Measurements from ENCODE around the gene MOSPD3. TPM values are rescaled to one million over a fixed set of nuclear protein-coding genes. Genes with fewer than 3 reads are reported as not detected.

The MOSPD3 gene
- total and polyA plus RNA-seq, 2 of the 13 experiments (the other 11 are each of a cell fraction or from before 2014, with no cell fraction given), result 7.6 to 8.8 TPM

DNA sequence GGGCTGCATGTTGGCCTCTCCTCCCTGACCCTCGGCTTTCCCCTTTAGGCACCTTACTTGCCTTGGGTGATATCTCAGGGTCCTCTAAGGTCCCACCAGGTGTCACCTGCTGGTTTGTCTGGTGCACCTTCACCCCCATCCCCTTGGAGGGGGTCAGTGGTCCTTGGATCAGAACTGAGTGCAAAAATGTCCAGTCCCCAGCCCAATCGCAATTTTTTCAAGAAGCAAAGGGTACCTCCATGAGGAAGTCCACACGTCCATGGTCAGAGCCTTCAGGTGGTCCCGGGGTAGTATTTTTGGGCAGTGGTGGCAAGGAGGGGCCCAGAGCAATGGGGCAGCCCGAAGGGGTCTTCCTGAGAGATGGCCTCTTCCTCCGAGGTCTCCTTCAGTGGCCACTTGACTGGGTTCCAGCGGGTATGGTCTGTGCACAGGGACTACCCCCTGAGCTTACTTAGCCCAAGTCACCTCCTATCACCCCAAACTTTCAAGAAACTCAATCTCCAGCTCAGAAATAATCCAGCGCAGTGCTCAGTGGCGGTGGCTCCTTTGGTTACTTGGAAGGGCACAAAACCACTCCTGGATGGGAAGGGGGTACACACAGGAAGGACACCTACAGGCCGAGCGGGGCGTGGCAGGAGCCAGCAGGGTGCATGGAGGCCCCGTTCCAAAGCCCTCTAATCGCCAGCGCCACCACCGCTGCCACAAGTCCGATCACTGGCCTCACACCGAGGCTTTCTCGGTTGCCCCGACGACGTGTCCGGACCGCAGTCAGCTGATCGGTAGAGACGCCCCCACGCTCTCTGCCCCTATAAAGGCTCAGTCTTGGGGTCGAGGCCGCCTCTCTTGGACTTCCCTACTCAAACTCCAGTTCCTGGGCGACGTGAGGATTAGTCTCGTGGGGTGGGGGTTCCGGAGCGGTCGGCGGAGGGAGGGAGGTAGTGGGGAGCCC lies 43.2 kb upstream of the MOSPD3 start (continued):
- TF ChIP-seq ZNF816 (CRISPR knock-in tag; IDR thresholded peaks at IDR 0.05; ENCODE audit: borderline replicate concordance) (peak; percentile 95), GLI4 (CRISPR knock-in tag; IDR thresholded peaks at IDR 0.05; ENCODE audit: borderline replicate concordance) (no peak), YEATS4 (CRISPR knock-in tag; IDR thresholded peaks at IDR 0.05; ENCODE audit: borderline replicate concordance) (peak; percentile 56), TP53 (CRISPR knock-in tag; conservative IDR thresholded peaks at IDR 0.05) (0 out of 2 replicates have a peak, but pooled peaks have one; percentile 25), U2AF2 (IDR thresholded peaks at IDR 0.05; ENCODE audit: low read depth, low read length) (peak; percentile 94), ZNF788 (CRISPR knock-in tag; IDR thresholded peaks at IDR 0.05; ENCODE audit: borderline replicate concordance) (peak; percentile 89; the same call in 1 of the 2 replicates), ZNF180 (CRISPR knock-in tag; IDR thresholded peaks at IDR 0.05; ENCODE audit: borderline replicate concordance, low read depth) (no peak), ZNF335 (CRISPR knock-in tag; IDR thresholded peaks at IDR 0.05) (no peak), NCOA2 (CRISPR knock-in tag; IDR thresholded peaks at IDR 0.05) (0 out of 2 replicates have a peak, but pooled peaks have one; percentile 40), ZSCAN21 (CRISPR knock-in tag; IDR thresholded peaks at IDR 0.05; ENCODE audit: borderline replicate concordance) (no peak), ZSCAN9 (CRISPR knock-in tag; IDR thresholded peaks at IDR 0.05; ENCODE audit: borderline replicate concordance) (no peak), KDM4B (CRISPR knock-in tag; IDR thresholded peaks at IDR 0.05) (no peak), ZNF652 (CRISPR knock-in tag; IDR thresholded peaks at IDR 0.05; ENCODE audit: borderline replicate concordance, low read depth) (0 out of 2 replicates have a peak, but pooled peaks have one; percentile 19), KLF15 (CRISPR knock-in tag; IDR thresholded peaks at IDR 0.05; ENCODE audit: borderline replicate concordance) (no peak), ZNF660 (CRISPR knock-in tag; IDR thresholded peaks at IDR 0.05; ENCODE audit: borderline replicate concordance, low read depth) (no peak)
- TF ChIP-seq, protein P1, sequence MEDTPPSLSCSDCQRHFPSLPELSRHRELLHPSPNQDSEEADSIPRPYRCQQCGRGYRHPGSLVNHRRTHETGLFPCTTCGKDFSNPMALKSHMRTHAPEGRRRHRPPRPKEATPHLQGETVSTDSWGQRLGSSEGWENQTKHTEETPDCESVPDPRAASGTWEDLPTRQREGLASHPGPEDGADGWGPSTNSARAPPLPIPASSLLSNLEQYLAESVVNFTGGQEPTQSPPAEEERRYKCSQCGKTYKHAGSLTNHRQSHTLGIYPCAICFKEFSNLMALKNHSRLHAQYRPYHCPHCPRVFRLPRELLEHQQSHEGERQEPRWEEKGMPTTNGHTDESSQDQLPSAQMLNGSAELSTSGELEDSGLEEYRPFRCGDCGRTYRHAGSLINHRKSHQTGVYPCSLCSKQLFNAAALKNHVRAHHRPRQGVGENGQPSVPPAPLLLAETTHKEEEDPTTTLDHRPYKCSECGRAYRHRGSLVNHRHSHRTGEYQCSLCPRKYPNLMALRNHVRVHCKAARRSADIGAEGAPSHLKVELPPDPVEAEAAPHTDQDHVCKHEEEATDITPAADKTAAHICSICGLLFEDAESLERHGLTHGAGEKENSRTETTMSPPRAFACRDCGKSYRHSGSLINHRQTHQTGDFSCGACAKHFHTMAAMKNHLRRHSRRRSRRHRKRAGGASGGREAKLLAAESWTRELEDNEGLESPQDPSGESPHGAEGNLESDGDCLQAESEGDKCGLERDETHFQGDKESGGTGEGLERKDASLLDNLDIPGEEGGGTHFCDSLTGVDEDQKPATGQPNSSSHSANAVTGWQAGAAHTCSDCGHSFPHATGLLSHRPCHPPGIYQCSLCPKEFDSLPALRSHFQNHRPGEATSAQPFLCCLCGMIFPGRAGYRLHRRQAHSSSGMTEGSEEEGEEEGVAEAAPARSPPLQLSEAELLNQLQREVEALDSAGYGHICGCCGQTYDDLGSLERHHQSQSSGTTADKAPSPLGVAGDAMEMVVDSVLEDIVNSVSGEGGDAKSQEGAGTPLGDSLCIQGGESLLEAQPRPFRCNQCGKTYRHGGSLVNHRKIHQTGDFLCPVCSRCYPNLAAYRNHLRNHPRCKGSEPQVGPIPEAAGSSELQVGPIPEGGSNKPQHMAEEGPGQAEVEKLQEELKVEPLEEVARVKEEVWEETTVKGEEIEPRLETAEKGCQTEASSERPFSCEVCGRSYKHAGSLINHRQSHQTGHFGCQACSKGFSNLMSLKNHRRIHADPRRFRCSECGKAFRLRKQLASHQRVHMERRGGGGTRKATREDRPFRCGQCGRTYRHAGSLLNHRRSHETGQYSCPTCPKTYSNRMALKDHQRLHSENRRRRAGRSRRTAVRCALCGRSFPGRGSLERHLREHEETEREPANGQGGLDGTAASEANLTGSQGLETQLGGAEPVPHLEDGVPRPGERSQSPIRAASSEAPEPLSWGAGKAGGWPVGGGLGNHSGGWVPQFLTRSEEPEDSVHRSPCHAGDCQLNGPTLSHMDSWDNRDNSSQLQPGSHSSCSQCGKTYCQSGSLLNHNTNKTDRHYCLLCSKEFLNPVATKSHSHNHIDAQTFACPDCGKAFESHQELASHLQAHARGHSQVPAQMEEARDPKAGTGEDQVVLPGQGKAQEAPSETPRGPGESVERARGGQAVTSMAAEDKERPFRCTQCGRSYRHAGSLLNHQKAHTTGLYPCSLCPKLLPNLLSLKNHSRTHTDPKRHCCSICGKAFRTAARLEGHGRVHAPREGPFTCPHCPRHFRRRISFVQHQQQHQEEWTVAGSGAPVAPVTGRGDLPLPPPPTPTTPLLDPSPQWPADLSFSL (CRISPR knock-in tag; IDR thresholded peaks at IDR 0.05), result no peak
- TF ChIP-seq, protein P2, sequence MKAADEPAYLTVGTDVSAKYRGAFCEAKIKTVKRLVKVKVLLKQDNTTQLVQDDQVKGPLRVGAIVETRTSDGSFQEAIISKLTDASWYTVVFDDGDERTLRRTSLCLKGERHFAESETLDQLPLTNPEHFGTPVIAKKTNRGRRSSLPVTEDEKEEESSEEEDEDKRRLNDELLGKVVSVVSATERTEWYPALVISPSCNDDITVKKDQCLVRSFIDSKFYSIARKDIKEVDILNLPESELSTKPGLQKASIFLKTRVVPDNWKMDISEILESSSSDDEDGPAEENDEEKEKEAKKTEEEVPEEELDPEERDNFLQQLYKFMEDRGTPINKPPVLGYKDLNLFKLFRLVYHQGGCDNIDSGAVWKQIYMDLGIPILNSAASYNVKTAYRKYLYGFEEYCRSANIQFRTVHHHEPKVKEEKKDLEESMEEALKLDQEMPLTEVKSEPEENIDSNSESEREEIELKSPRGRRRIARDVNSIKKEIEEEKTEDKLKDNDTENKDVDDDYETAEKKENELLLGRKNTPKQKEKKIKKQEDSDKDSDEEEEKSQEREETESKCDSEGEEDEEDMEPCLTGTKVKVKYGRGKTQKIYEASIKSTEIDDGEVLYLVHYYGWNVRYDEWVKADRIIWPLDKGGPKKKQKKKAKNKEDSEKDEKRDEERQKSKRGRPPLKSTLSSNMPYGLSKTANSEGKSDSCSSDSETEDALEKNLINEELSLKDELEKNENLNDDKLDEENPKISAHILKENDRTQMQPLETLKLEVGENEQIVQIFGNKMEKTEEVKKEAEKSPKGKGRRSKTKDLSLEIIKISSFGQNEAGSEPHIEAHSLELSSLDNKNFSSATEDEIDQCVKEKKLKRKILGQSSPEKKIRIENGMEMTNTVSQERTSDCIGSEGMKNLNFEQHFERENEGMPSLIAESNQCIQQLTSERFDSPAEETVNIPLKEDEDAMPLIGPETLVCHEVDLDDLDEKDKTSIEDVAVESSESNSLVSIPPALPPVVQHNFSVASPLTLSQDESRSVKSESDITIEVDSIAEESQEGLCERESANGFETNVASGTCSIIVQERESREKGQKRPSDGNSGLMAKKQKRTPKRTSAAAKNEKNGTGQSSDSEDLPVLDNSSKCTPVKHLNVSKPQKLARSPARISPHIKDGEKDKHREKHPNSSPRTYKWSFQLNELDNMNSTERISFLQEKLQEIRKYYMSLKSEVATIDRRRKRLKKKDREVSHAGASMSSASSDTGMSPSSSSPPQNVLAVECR (CRISPR knock-in tag; IDR thresholded peaks at IDR 0.05; ENCODE audit: borderline replicate concordance), result peak; percentile 70; the same call in 1 of the 2 replicates
